ENCODE results near the gene NXPH1.

DNA sequence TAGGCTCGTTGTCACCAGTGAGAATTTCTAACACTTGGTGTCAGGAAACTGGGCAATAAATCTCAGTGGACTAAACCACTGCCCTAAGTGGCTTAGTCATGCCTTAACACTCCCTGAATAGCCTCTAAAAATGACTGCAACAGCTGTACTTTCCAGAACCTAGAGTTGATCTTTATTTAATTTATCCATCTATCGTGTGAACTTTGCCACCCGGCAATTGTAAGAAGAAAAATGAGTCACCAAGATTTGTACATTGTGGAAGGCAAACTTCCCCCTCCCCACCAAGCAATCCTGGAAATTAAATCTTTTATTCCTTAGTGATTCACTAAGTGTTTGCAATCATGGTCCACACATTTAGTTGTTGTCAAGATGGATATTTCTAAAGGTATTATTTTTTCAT, 47.1 kb downstream of the NXPH1 start:
- TF ChIP-seq, protein P1, sequence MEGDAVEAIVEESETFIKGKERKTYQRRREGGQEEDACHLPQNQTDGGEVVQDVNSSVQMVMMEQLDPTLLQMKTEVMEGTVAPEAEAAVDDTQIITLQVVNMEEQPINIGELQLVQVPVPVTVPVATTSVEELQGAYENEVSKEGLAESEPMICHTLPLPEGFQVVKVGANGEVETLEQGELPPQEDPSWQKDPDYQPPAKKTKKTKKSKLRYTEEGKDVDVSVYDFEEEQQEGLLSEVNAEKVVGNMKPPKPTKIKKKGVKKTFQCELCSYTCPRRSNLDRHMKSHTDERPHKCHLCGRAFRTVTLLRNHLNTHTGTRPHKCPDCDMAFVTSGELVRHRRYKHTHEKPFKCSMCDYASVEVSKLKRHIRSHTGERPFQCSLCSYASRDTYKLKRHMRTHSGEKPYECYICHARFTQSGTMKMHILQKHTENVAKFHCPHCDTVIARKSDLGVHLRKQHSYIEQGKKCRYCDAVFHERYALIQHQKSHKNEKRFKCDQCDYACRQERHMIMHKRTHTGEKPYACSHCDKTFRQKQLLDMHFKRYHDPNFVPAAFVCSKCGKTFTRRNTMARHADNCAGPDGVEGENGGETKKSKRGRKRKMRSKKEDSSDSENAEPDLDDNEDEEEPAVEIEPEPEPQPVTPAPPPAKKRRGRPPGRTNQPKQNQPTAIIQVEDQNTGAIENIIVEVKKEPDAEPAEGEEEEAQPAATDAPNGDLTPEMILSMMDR (IDR thresholded peaks at IDR 0.05): no peak
- no peak for TF ChIP-seq POLR2AphosphoS5 (IDR thresholded peaks at IDR 0.05)

Measured in sigmoid colon (tissue), 4 donors.